ENCODE data around the gene WDR1.

DNA sequence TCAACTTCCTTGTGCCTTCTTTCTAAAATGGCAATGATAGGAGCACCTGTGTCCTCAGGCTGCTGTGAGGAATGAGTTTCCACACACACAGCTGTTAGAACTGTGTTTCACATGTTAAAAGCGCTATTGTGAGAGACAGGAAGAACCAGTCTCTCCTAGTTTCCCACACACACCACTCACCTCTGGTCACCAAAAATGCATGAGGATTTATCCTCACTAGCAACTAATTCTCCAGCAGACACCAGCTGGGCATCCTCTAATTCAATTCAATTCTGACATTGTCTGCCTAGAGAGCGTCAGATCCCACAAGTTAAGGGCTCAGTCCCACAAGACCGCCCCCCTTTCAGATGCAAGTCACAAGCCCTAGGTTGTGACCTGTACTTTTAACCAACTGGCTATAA is 66.3 kb downstream of the WDR1 start:
- TF ChIP-seq POLR2A (IDR thresholded peaks at IDR 0.05; ENCODE audit: low read length) (no peak), CTCF (IDR thresholded peaks at IDR 0.05) (no peak), MAZ (IDR thresholded peaks at IDR 0.05; ENCODE audit: borderline replicate concordance, low read depth, low read length) (no peak)
